Epithelial cell of proximal tubule (primary cell): ENCODE measurements around the gene IL17RD. TPM values are rescaled to one million over a fixed set of nuclear protein-coding genes. Genes with fewer than 3 reads are reported as not detected.
A peak's percentile ranks its signal among the peaks of the same experiment; 100 is the strongest.

Experiments
- DNase-seq: peaks from one replicate; pipeline ENCODE4 v3.0.0-alpha.2; 2011; ENCODE audit warnings: low read depth
- H3K4me3 ChIP-seq: 2 replicates; pipeline ENCODE4 v1.5.1; 2011; ENCODE audit warnings: low read depth, mild to moderate bottlenecking, low read length
- CTCF ChIP-seq: conservative IDR thresholded peaks from 2 replicates; pipeline ENCODE4 v1.5.1; 2012; ENCODE audit warnings: low read depth, mild to moderate bottlenecking, low read length
- total RNA-seq: library from RNA; depleted of rRNA; stranded (reverse); fragments of >200 nt; gene quantifications from 2 replicates; pipeline ENCODE4 v1.2.3, GENCODE V29; 2015

The IL17RD gene
- total RNA-seq, 1 donor from 2014 or later = 28.2 TPM

DNA sequence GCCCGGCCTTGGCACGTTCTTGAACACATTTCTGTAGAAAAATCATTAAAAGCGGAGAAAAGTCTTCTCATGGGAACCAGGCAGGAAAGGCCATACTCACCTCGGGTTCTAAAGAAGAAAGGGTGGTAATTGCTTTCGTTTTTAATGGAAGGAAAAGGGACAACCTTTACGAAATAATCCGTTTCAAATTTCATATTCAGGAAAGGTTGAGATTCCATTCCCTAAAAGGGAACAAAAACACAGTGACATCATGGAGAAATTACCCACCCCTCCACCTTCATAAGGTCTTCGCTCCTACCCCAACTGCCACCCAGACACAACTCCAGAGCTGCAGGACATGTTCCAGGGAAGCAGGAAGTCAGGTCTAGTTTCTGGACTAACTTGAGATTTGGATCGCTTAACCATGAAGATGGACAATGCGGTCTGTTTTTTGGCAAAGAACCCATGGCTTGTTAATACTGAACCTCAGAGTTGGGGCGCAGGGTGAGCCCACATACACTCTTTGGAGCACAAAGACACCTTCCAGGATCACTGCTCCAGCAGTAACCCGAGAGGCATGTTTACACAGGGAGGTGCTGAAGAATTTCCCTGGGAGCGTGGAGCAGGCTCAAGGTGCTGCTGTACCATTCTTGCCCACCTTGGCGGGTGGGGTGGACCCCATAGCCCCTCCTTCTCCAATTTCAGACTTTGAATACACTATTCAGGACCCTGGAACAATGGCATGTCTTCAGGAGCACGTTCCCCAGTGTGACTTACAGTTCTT, 55.5 kb downstream of the IL17RD start:
- no peak for DNase-seq

DNA sequence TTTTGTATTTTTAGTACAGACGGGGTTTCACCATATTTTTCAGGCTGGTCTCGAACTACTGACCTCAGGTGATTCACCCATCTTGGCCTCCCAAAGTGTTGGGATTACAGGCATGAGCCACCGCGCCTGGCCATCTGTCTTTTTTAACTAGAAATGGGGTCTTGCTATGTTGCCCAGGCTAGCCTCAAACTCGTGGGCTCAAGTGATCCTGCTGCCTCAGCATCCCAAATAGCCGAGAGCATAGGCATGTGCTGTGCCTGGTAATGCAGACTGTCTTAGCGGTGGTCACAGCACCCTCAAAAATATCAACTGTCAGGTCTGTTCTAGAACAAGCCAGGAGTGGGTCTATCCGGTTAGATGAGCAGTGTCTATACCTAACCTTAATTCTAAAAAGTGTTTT, 56.5 kb downstream of the IL17RD start:
- no peak overlapping the region for H3K4me3 ChIP-seq
- TF ChIP-seq CTCF = no peak
- DNase-seq = no peak

More for the DNA sequence above, 55.5 kb downstream of the IL17RD start:
- no peak for TF ChIP-seq CTCF
- no peak overlapping the region for H3K4me3 ChIP-seq

- H3K4me3 ChIP-seq = no peak overlapping the region
- no peak for TF ChIP-seq CTCF
- no peak for DNase-seq
Observed at GRCh38 chr3:57105585-57105984, 59.6 kb downstream of the IL17RD start.

DNA sequence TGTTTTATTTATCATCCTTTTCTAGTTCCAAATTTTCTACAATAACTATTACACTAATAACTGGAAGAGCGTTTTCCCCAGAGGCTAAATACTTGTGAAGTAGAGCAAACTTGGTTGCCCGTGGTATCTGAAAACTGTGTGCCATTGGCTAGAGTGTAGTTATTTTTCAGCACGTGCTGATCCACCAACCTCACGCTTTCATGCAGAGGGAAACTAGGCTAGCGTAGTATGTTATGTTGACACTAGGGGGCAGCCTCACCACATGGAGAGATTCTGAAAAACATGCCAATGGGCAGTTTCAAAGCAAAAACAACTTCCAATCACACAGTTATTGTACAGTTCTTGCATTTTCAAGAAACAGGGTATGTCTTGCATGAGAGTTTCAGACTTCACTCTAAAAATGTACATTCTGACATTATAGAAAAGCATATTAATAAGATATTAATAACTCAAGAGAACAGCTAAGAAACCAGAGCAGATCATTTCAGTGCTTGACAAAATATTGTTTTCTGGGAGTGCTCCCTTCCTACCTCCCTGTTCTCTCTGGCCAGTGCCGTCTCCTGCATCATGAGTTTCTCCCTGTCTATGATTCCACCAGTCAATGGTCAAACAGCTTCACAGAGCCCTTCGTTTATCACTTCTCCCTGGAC, 65.0 kb downstream of the IL17RD start:
- DNase-seq = no peak
- TF ChIP-seq CTCF = peak; percentile 90

DNA sequence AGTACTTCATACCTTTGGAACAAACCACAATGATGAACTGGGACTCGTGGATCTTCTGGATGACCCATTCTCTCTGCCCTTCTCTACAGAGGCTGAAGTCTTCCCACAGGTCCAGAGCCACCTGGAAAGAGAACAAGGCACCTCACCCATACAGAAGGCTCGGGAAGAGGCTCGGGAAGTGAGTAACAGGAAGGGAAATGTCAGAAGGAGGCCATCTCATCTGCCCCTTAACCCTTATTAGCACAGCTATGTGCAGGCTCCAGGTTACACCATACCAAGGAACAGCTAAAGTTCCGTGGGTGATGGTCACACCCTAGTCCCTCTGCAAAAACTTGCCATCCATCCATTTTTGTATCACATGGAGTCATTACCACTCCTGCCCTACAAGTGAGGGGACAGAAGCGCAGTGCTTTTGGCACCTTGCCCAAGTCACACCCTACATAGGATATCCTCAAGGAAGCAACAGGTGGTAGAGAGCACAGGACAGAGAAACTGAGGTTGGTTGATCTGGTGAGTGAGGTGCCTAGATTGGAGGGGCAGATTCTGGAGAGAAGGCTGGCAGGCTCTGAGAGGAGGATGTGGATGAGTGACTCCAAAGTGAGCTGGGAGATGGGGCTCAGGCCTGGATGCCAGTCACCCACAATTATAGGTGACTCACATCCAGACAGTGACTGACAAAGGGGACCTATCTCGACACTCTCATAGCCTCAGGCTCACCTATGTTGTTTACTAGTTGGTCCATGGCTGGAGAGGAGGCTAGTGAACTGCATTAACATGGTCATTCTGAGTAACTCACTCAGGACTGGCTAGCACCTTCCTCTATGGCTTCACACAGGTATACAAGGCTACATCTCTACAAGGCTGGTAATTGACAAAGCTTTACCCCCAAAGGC, 66.5 kb downstream of the IL17RD start:
- DNase-seq = no peak
- H3K4me3 ChIP-seq = no peak overlapping the region
- no peak for TF ChIP-seq CTCF

More for the DNA sequence above, 65.0 kb downstream of the IL17RD start:
- H3K4me3 ChIP-seq = no peak overlapping the region

- TF ChIP-seq CTCF = no peak
- H3K4me3 ChIP-seq = no peak overlapping the region
Observed at GRCh38 chr3:57097536-57097935, 67.6 kb downstream of the IL17RD start.

More at GRCh38 chr3:57097536-57097935, 67.6 kb downstream of the IL17RD start:
- no peak for DNase-seq
